Measurements from ENCODE around the gene CLDND2. TPM values are rescaled to one million over a fixed set of nuclear protein-coding genes. Genes with fewer than 3 reads are reported as not detected.

CLDND2 gene
- total and polyA plus RNA-seq, 10 of the 15 experiments (the other 5 are each of a cell fraction or from before 2014, with no cell fraction given): 0.24 to 7.1 (median 1.8) TPM; not detected in 1

DNA sequence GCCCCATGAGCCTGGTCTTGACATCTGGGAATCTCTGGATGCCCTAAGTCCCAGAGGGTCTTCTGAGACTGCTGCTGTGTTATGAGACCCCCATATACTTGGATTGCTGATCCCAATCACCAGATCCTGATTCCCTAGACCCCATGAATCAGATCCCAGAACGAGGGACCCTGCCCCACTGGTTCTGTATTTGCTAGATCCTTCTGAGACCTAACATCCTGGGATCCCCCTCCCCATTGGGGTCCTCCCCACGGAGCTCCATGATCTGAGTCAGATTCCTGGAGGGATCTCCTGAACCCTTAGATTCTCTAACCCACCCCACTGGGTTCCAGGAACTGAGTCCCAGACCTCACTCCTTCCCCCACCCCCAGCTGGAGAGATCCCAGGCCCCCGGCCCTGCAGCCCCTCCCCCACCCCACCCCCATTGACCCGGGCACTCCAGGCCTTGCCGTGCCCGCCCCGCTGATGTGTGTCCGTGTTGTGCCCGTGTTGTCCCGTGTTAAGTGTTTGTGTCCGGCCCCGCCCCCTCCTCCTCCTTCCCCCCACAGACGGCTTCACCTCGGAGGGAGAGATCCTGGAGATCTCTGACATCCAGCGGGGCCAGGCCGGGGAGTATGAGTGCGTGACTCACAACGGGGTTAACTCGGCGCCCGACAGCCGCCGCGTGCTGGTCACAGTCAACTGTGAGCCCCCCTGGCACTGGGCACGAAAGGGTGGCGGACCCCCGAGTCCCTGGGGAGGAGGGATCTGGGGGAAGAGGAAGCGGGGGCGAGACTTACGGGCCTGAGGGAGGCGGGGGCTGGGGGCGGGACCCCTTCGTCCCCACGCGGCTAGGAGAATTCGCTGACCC, 42.4 kb downstream of the CLDND2 start:
- Histone ChIP-seq H3K4me2 (ENCODE audit: control insufficient read depth, insufficient read depth) (no peak overlapping the region), H3K79me2 (ENCODE audit: control insufficient read depth, insufficient read depth, low read length) (no peaks in the 10 kb centered on the region), H3K4me3 (no peak overlapping the region), H3K9me3 (replicated peaks; ENCODE audit: control insufficient read depth, insufficient read depth, low read length) (no peaks in the 10 kb centered on the region), H3K9ac (ENCODE audit: control insufficient read depth, insufficient read depth, low read length) (no peak overlapping the region), H2AFZ (ENCODE audit: control insufficient read depth, low read depth, low read length) (no peak overlapping the region), H4K20me1 (ENCODE audit: control insufficient read depth, insufficient read depth) (no peaks in the 10 kb centered on the region), H3K36me3 (ENCODE audit: control insufficient read depth in 2 of 2, insufficient read depth in 2 of 2, low read length in 1 of 2) (no peaks in the 10 kb centered on the region), H3K27me3 (replicated peaks in 1 of 2; ENCODE audit: control insufficient read depth in 2 of 2, insufficient read depth in 2 of 2, low read length in 1 of 2) (no peaks in the 10 kb centered on the region; a peak in 1 of 4 replicates), H3K4me1 (ENCODE audit: control insufficient read depth, insufficient read depth, low read length) (no peaks in the 10 kb centered on the region), H3K27ac (ENCODE audit: control insufficient read depth, insufficient read depth) (no peak overlapping the region)
- DNase-seq (ENCODE audit: low read depth, low spot score) (no peak), FAIRE-seq (no peak), ATAC-seq (no peak)
- ChIA-PET RAD21 (ENCODE audit: unreplicated experiment) (no interaction called here), SMC1A (ENCODE audit: uncharacterized antibody, unreplicated experiment) (no interaction called here), CTCF (no interaction called here), POLR2A (no interaction called here)
- in situ Hi-C loops (cut with MboI): no loop called here
- BruUV-seq (replicated peaks): no TSS peak
- TF ChIP-seq, protein P1, sequence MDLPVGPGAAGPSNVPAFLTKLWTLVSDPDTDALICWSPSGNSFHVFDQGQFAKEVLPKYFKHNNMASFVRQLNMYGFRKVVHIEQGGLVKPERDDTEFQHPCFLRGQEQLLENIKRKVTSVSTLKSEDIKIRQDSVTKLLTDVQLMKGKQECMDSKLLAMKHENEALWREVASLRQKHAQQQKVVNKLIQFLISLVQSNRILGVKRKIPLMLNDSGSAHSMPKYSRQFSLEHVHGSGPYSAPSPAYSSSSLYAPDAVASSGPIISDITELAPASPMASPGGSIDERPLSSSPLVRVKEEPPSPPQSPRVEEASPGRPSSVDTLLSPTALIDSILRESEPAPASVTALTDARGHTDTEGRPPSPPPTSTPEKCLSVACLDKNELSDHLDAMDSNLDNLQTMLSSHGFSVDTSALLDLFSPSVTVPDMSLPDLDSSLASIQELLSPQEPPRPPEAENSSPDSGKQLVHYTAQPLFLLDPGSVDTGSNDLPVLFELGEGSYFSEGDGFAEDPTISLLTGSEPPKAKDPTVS (IDR thresholded peaks at IDR 0.05; ENCODE audit: low read depth, low read length): no peak
- no peak for TF ChIP-seq MXI1 (IDR thresholded peaks at IDR 0.05; ENCODE audit: low read depth, low read length)
- no peak for TF ChIP-seq WRNIP1 (IDR thresholded peaks at IDR 0.05; ENCODE audit: borderline replicate concordance, low read depth, low read length)
- TF ChIP-seq, protein P2, sequence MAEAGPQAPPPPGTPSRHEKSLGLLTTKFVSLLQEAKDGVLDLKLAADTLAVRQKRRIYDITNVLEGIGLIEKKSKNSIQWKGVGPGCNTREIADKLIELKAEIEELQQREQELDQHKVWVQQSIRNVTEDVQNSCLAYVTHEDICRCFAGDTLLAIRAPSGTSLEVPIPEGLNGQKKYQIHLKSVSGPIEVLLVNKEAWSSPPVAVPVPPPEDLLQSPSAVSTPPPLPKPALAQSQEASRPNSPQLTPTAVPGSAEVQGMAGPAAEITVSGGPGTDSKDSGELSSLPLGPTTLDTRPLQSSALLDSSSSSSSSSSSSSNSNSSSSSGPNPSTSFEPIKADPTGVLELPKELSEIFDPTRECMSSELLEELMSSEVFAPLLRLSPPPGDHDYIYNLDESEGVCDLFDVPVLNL (IDR thresholded peaks at IDR 0.05; ENCODE audit: low read depth, low read length): no peak
- no peak for TF ChIP-seq IKZF2 (IDR thresholded peaks at IDR 0.05)
- no peak for TF ChIP-seq NFYB (IDR thresholded peaks at IDR 0.05; ENCODE audit: insufficient read depth, low read depth, low read length)
- TF ChIP-seq EP300 (IDR thresholded peaks at IDR 0.05; ENCODE audit: borderline replicate concordance in 1 of 2, control insufficient read depth in 1 of 2, low read depth in 2 of 2, low read length in 2 of 2): no peak
- TF ChIP-seq TCF12 (IDR thresholded peaks at IDR 0.05; ENCODE audit: low read depth, low read length): no peak
- no peak for TF ChIP-seq SMAD1 (IDR thresholded peaks at IDR 0.05; ENCODE audit: low read depth, partially characterized antibody)
- TF ChIP-seq, protein P3, sequence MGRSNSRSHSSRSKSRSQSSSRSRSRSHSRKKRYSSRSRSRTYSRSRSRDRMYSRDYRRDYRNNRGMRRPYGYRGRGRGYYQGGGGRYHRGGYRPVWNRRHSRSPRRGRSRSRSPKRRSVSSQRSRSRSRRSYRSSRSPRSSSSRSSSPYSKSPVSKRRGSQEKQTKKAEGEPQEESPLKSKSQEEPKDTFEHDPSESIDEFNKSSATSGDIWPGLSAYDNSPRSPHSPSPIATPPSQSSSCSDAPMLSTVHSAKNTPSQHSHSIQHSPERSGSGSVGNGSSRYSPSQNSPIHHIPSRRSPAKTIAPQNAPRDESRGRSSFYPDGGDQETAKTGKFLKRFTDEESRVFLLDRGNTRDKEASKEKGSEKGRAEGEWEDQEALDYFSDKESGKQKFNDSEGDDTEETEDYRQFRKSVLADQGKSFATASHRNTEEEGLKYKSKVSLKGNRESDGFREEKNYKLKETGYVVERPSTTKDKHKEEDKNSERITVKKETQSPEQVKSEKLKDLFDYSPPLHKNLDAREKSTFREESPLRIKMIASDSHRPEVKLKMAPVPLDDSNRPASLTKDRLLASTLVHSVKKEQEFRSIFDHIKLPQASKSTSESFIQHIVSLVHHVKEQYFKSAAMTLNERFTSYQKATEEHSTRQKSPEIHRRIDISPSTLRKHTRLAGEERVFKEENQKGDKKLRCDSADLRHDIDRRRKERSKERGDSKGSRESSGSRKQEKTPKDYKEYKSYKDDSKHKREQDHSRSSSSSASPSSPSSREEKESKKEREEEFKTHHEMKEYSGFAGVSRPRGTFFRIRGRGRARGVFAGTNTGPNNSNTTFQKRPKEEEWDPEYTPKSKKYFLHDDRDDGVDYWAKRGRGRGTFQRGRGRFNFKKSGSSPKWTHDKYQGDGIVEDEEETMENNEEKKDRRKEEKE (IDR thresholded peaks at IDR 0.05): no peak
- no peak for TF ChIP-seq RELA (IDR thresholded peaks at IDR 0.05; ENCODE audit: borderline replicate concordance, partially characterized antibody)
- TF ChIP-seq MTA3 (IDR thresholded peaks at IDR 0.05; ENCODE audit: borderline replicate concordance, low read length): no peak
- no peak for TF ChIP-seq ETV6 (conservative IDR thresholded peaks at IDR 0.05 in 1 of 2, IDR thresholded peaks at IDR 0.05 in 1 of 2; ENCODE audit: borderline replicate concordance in 1 of 2, low read depth in 1 of 2)
- 13% methylated on average over 16 of the region's 36 CpGs for WGBS (ENCODE audit: insufficient coverage, insufficient replicate concordance, low lambda C conversion rate, missing lambda C conversion rate)
- intact Hi-C loops (cut with micrococcal nuclease; ENCODE audit: unreplicated experiment): no loop called here
